ENCODE results near the gene MAZ.
A peak's percentile ranks its signal among the peaks of the same experiment; 100 is the strongest.

MAZ gene

DNA sequence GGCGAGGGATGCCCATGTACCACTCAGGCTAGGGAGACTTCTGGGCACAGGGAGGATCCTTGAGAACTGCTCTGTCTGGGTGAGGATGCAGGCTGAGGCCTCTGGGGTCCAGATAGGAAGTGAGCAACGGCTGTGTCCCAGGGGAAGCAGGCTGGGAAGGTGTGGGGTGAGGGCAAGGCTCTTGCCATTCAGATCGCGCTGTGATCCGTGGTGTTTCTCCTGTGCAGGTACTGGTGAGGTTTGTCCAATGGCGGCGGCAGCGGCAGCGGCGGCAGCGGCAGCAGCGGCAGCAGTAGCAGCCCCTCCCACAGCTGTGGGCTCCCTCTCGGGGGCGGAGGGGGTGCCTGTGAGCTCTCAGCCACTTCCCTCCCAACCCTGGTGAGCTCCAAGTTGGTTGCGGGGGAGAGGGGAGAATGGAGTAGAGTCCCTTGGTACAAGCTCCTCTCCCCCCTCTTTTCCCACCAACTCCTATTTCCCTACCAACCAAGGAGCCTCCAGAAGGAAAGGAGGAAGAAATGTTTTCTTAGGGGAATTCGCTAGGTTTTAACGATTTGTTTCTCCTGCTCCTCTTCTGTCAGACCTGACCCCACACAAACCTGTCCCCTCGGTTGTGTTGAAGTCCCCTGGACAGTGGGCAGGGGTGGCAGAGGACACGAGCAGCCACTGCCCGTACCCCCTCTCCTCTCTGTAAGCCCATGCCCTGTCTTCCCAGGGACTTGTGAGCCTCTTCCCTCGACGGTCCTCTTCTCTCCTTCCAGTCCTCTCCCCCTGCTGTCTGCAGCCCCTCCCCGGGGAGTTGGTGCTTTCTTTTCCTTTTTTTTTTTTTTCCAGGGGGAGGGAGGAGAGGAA is 3.7 kb downstream of the MAZ start:
- peak in 2 of 3 experiments; percentile 30 to 53 for DNase-seq

DNA sequence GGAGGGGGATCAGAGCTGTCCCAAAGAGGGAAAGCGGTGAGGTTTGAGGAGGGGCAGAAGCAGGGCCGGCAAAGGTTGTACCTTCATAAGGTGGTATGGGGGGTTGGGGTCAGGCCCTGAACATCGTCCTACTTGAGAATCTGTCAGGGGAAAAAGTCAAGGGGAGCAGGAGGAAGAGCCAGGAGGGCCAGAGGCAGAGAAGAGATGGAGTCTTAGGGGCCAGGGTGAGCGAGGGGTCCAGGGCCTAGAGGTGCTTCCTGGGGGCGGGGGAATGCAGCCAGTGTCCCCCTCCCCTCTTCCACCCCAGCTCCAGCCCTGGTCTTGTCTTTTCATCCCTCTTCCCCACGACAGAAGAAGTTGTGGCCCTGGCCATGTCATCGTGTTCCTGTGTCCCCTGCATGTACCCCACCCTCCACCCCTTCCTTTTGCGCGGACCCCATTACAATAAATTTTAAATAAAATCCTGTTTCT is 4.4 kb downstream of the MAZ start:
- no peak for DNase-seq

DNA sequence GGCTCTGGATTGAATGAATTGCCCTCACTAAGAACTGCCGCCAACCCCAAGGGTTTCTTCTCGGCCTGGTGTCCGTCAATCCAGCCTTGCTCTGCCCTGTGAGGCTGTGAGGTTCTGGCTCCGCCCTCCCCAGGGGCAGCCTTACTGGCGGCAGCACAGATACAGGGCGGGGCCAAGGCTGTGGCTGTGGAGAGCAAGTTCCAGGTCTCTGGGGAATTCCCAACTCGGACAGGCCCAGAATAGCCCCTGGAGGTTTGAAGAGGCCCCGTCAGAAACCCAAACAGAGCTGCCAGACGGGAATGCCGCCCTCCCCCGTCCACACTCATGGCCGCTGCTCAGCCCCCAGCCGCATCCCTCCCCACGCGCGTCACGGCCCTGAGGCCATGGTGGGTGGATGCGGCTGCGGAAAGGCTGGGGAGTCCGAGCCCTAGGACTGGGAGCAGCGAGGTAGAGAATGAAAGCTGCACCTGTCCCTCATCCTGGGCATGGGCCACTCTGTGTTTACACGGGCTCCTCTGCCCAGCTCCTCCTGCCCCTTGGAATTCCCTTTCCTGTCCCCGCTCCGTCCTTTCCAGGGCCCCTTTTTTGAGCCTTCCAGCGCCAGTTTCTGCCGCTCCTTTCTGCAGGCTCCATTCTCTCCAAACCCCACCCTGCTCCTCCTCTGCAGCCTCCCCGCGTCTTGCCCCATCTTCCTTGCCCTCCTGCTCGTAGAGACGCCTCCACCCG is 5.0 kb downstream of the MAZ start:
- peak; percentile 87 to 93 (median 89) for DNase-seq

DNA sequence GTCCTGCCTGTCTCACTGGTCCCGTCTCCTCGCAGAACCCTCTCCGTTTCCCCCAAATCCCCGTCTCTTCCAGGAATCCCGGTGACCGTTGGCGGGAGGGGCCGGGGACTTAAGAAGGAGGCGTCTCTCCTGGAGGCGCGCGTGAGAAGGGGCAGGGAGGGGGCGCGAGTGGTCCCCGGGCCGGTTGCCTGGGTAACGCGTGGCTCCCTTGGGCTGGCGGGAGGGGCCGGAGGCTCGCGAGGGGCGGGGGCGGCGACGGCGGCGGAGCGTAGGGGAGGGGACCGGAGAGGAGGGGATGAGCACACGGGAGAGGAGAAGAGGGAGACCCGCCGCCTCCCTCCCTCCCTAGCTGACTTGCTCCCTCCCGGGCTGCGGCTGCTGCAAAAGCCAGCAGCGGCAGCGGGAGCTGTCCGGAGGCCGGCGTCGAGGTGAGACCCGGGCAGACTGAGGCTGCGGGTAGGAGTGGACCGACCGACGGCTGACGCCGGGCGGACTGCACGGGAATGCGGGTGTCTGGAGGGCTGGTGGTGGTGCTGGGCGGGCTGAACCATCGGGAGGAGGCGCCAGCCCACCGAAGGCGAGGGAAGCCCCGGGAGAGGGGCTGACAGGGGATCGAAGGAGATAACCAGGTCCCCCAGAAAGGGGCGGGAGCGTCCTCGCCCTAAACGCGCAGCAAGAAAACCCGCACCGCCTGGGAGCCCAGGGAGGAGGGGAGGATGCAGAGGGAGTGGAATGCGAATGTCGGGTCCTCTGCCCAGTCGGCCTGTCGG is 5.8 kb downstream of the MAZ start, which contains the start of gene PRRT2:
PRRT2 (plus strand) TSS at position 298 of the 770 bp plus-strand sequence. CDS start 862 bp downstream, outside the sequence.
- peak; percentile 43 to 87 (median 80) for DNase-seq

DNA sequence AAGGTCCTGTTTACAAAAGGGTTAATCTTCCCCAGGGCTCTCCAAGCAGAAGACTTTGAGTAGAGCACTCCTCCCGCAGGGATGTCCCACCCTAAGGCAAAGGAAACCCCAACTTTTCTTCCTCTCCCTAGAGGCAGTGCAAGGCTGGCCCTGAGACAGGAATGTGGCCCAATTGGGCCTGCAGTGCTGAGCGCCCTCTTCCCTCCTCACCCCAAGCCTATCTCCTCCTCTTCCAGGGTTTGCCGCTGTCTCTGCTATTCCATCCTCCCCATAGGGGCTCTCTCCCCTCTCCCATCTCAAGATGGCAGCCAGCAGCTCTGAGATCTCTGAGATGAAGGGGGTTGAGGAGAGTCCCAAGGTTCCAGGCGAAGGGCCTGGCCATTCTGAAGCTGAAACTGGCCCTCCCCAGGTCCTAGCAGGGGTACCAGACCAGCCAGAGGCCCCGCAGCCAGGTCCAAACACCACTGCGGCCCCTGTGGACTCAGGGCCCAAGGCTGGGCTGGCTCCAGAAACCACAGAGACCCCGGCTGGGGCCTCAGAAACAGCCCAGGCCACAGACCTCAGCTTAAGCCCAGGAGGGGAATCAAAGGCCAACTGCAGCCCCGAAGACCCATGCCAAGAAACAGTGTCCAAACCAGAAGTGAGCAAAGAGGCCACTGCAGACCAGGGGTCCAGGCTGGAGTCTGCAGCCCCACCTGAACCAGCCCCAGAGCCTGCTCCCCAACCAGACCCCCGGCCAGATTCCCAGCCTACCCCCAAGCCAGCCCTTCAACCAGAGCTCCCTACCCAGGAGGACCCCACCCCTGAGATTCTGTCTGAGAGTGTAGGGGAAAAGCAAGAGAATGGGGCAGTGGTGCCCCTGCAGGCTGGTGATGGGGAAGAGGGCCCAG is 6.7 kb downstream of the MAZ start:
- no peak for DNase-seq

DNA sequence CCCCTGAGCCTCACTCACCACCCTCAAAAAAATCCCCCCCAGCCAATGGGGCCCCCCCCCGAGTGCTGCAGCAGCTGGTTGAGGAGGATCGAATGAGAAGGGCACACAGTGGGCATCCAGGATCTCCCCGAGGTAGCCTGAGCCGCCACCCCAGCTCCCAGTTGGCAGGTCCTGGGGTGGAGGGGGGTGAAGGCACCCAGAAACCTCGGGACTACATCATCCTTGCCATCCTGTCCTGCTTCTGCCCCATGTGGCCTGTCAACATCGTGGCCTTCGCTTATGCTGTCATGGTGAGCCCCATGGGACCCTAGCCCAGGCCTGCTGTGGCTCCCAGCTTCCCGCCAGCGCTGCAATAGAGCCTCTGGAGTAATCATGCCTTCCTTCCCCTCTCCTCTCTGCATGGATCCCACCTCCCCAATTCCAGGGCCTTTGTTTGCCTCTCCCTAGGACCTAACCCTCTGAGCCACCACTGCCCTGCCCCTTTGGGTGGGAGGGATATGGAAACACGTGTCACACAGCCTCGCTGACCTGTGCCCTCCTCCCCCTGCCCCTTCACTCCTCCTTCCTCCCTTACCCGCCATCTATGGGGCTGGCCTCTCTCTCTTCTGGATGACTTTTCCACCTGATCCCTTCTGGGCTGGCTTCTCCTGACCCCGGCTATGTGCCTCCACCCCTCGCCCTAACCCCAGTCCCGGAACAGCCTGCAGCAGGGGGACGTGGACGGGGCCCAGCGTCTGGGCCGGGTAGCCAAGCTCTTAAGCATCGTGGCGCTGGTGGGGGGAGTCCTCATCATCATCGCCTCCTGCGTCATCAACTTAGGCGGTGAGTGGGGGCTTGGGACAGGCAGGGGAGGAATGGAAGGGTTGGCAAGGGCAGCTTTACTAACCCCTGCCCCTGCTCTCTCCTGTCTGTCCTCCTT is 7.6 kb downstream of the MAZ start:
- no peak for DNase-seq

DNA sequence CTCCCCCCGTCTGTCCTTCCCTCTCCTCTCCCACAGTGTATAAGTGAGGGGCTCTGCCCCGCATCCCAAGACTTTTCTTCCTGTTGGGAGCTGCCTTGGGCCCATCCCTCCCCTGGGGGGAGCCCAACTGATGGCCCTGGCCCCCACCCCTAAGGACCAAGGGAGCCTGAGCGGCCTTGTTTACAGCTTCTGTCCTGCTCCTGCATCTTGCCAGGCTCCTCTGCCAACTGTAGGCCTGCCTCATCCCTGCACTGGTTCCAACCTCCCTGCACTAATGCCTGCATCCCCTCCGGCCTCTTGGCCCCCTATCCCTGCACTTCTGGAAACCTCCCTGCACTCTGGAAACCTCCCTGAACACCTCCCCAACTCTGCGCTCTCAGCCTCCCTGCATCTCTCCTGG is 8.3 kb downstream of the MAZ start:
- DNase-seq: no peak

DNA sequence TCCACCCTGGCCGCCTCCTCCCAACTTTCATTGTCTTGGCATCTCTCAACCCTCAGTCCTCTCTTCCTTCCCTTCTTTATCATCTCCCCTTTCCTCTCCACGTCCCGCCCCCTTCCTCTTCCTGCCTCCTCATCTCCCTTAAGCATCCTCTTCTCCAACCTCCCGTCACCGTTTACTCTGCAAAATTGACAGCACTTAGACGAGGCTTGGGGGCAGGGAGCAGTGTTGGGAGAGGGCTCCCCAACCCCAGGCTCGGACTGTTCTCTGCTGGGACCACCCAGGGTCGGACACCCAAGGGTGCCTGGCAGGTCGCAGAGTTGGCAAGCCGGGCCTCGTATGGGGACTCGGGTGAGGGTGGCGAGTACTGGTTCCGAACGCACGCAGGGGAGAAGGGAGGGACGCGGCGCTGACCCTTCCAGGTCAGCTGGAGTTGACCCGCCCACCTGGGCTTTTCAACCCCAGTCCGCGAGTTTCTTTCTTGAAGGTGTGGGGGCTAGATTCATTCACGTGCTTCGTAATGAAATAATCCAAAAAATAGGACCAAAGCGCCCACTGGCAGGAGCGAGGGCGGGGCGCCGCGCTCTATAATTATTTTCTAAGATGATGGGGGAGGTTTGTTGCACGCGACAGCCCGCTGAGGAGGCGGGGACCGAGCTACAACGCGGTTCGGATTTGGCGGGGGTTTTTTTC is 8.8 kb downstream of the MAZ start:
- peak; percentile 6 to 91 (median 72) for DNase-seq

DNA sequence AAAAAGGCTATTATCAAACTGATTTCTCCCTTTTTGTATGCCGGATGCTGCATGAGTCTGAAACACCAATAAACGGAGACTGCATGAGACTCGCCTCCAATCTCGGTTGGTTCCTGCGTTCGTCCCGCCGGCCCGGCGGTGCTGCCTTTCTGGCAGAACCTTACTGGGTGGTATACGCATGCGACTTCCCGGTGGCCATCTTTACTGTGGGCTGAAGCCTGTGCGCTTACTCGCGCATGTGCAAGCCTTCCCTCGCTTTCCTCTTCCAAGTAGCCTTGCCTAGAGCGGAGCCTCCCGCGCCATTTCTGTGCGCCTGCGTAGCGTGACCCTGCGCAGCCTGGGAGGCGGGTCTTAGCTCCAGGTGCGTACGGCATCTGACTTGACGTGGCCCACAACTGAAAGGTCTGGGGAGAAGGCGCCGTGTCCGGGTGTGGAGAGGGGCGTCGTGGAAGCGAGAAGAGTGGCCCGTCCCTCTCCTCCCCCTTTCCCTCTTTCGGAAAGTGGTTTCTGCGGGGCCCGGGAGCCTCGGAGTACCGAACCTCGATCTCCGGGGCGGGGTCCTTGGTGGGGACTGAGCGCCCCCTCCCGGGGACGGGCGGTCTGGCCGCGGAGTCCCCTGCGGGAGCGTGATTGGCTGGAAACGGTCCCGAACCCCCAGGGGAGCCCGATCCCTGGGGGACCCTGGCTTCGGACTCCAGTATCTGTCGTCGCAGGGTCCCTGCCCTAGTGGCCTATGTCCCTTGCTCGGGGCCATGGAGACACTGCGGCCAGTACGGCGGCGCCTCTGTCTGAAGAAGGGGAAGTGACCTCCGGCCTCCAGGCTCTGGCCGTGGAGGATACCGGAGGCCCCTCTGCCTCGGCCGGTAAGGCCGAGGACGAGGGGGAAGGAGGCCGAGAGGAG is 9.7 kb downstream of the MAZ start, which contains the start of gene PAGR1:
PAGR1 (plus strand) TSS at position 360 of the 901 bp plus-strand sequence; CDS start at position 734, 374 bp downstream.
- DNase-seq: peak; percentile 96 to 99 (median 97)

DNA sequence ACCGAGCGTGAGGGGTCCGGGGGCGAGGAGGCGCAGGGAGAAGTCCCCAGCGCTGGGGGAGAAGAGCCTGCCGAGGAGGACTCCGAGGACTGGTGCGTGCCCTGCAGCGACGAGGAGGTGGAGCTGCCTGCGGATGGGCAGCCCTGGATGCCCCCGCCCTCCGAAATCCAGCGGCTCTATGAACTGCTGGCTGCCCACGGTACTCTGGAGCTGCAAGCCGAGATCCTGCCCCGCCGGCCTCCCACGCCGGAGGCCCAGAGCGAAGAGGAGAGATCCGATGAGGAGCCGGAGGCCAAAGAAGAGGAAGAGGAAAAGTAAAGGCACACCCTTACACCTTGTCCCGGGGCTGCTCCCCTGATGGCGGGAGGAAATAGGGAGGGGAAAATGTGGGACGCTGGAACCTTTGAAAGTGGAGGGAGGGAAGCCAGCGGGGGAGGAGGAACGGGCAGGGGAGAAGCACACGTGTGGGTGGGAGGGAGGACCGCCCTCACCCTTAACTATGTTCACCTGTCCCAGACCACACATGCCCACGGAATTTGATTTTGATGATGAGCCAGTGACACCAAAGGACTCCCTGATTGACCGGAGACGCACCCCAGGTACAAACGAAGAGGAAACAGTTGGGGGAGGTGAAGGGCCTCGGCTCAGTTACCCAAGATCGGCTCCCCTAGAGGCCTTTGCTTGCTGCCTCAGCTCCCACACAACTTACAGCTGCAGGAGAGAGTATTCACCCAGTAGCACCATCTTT is 10.5 kb downstream of the MAZ start:
- peak; percentile 34 to 84 (median 81) for DNase-seq

DNA sequence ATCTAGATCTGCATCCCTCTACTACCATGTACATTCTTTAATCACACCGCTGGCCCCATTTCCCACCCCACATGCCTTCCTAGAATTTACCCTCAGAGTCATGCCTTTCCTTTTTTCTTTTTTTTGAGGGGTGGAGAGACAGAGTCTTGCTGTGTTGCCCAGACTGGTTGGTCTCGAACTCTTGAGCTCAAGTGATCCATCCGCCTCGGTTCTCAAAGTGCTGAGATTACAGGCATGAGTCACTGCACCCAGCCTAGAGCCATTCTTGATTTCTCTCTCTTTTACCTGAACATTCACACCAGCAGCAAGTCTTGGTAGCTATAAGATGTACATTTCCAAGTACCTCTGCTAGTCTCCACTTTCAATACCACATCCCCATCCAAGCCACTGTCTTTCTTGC is 11.8 kb downstream of the MAZ start:
- no peak for DNase-seq

DNA sequence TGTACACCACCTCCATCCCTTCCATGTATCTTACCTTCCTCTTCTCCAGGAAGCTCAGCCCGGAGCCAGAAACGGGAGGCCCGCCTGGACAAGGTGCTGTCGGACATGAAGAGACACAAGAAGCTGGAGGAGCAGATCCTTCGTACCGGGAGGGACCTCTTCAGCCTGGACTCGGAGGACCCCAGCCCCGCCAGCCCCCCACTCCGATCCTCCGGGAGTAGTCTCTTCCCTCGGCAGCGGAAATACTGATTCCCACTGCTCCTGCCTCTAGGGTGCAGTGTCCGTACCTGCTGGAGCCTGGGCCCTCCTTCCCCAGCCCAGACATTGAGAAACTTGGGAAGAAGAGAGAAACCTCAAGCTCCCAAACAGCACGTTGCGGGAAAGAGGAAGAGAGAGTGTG is 13.2 kb downstream of the MAZ start:
- DNase-seq: no peak

DNA sequence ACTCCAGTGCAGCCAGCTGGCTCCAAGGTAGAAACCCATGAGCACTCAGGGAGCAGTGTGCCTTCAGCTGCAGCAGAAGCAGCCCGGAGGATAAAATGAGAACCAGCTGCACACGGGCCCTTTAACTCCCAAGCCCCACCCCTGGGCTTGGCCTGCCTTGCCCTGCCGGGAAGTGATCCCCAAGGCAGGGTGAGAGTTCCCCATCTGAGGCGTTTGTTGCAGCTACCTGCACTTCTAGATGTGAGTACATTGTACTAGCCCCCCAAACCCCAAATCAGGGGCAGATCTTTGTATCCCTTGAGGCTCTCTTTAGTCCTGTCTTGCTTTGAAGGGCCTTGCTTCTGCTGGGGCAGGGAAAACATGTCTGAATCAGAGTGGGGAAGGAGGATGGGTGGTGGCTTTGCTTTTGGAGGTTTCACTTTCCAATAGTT is 14.0 kb downstream of the MAZ start, which contains the start of gene MVP:
MVP (plus strand) TSS at position 192 of the 431 bp plus-strand sequence. CDS start 10,088 bp downstream, outside the sequence.
- peak in 2 of 3 experiments; percentile 8 to 34 for DNase-seq

DNA sequence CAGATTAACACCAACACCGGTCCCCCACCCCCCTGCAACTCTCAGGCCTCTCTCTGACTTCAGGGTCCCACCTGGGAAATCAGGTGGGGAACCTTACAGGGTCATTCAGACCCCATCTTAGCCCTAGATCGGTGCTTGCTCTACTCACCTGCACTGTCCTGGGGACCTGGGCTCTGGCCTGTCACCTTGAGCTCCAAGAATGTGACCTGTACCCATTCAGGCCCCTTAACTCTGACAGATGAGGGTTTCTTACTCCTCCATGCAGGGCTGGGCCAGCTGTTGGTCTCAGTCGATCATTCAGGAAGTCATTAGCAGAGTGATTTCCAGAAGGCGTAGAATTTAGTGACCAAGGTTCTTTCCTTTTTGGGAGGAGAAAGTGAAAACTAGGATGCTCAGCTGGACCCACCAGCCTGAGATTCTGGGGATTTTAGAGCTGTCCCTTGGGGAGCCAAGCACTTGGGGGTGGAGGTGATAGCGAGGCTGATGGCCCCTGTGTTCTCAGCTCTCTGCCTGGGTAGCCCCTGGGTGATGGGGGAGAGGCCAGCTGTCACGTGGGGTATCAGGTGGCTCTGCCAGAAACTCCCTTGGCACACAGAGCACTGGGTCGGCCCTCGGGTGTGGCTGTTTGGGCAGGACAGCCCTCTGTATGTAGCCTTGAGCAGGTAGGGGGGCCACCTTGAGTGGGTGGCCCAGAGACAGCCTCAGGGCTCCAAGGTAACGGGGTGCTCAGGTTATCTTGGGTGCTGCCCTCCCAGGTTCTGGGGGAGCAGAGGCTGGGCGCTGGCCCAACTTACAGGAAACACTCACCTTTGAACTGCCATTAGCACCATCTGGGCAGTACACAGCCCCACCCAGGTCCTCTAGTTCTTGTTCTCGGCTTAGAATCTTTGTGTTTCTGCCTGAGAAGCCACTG is 14.7 kb downstream of the MAZ start:
- no peak for DNase-seq

DNA sequence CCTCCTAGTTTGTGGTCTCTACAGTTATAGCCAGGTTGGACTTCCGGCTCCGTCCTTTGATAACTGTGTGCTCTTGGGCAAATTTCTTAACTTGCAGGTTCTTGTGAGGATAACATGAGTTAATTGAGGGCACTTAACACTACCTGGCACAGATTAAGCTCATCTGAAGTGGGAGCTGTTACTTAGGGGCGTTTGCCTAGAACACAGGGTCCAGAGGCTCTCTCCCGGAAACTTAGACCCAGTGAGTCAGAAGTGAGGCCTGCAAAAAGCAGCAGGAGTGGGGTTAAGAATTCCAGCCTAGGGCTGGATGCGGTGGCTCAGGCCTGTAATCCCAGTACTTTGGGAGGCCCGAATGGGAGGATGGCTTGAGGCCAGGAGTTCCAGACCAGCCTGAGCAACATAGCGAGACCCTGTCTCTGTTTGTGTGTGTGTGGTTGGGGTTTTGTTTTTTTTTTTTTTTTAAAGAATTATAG is 15.3 kb downstream of the MAZ start:
- no peak for DNase-seq

DNA sequence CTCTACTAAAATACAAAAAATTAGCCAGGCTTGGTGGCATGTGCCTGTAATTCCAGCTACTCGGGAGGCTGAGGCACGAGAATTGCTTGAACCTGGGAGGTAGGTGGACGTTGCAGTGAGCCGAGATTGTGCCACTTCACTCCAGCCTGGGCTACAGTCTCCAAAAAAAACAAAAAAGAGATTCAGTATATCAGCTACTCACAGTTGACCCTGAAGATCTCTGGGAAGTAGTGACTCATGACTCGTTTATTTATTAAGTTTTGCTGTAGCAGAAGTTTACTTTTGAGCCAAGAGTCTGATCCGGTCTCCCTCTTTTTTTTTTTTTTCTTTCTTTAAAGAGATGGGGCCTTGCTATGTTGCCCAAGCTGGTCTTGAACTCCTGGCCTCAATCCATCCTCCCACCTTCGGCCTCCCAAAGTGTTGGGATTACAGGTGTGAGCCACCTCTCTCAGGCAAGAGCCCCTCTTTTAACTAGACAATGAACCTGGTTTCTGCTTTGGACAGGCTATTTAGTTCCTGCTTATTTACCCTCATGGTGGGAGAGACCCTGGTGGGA is 18.3 kb downstream of the MAZ start:
- DNase-seq: no peak

Measured in NCI-H1417 (cell line).